Gastrocnemius medialis (tissue), 4 donors: ENCODE results near the gene SIM1. TPM values are rescaled to one million over a fixed set of nuclear protein-coding genes. Genes with fewer than 3 reads are reported as not detected.

ENCODE experiments used
- ATAC-seq, 2 donors: fragments of 150-250 bp; one replicate each; pipeline ENCODE4 v1.9.1; 2016
- DNase-seq, 2 donors: peaks; one replicate each; pipeline ENCODE4 v3.0.0-alpha.2; 2019
- H3K27ac ChIP-seq, 4 donors: fragments of 200-600 bp; sonication (generic); 1 replicate in 1 of 4; 2 replicates in 3 of 4; pipeline ENCODE4 v1.5.1; 2016 to 2018; ENCODE audit warnings: mild to moderate bottlenecking in 2 of 4, moderate library complexity in 1 of 4
- H3K27me3 ChIP-seq, 3 donors: fragments of 200-600 bp; sonication (generic) in 2 of 3; 1 replicate in 1 of 3; 2 replicates in 2 of 3; pipeline versions ENCODE4 v1.5.1 to v1.6.0; 2016 to 2019; ENCODE audit warnings: mild to moderate bottlenecking in 1 of 3, moderate library complexity in 1 of 3
- H3K36me3 ChIP-seq, 2 donors: fragments of 200-600 bp; sonication (generic) in 1 of 2; one replicate each; pipeline ENCODE4 v1.5.1; 2017 to 2018
- H3K4me1 ChIP-seq, 2 donors: fragments of 200-600 bp; sonication (generic) in 1 of 2; one replicate each; pipeline ENCODE4 v1.5.1; 2016 to 2017; ENCODE audit warnings: mild to moderate bottlenecking in 2 of 2
- H3K4me3 ChIP-seq, 4 donors: fragments of 200-600 bp; sonication (generic) in 3 of 4; 1 replicate in 1 of 4; 2 replicates in 3 of 4; pipeline ENCODE4 v1.5.1; 2016 to 2019; ENCODE audit warnings: mild to moderate bottlenecking in 2 of 4
- H3K9me3 ChIP-seq, 3 donors: fragments of 200-600 bp; sonication (generic) in 2 of 3; 1 replicate in 1 of 3; 2 replicates in 2 of 3; pipeline ENCODE4 v1.5.1; 2016 to 2019
- POLR2A ChIP-seq, 2 donors: fragments of 450-650 bp; IDR thresholded peaks; one replicate each; pipeline ENCODE4 v1.6.1; 2017; ENCODE audit warnings: antibody characterized with exemption in 2 of 2, mild to moderate bottlenecking in 2 of 2, moderate library complexity in 2 of 2
- in situ Hi-C, 4 donors: fragments of 200-750 bp; cut with MboI; loops; one replicate each; pipeline versions ENCODE4 v1.15.0 to v1.8.0; 2017; ENCODE audit warnings: low sequenced_read_pairs in 4 of 4
- intact Hi-C: fragments of 100-400 bp; cut with DNase I; formaldehyde crosslinking; loops from one replicate; pipeline ENCODE4 v1.15.1; 2023; ENCODE audit warnings: low total_unique reads
- total RNA-seq, 4 donors: library from RNA; depleted of rRNA; stranded (reverse); fragments of >200 nt; gene quantifications; one replicate each; pipeline versions ENCODE4 v1.1.0 to v1.2.3, GENCODE V29; 2016
- TF ChIP-seq, protein P1 (sequence below), 5 experiments: fragments of 450-650 bp in 3 of 5; fragments of 200-600 bp in 2 of 5; sonication (generic) in 2 of 5; IDR thresholded peaks in 4 of 5; conservative IDR thresholded peaks in 1 of 5; 1 replicate in 4 of 5; 2 replicates in 1 of 5; pipeline ENCODE4 v1.5.1; 2016 to 2019; ENCODE audit warnings: antibody characterized with exemption in 5 of 5, mild to moderate bottlenecking in 3 of 5, moderate library complexity in 3 of 5

Gene SIM1
- total RNA-seq, 4 donors from 2014 or later = 0.19 to 1.8 (median 0.88) TPM

DNA sequence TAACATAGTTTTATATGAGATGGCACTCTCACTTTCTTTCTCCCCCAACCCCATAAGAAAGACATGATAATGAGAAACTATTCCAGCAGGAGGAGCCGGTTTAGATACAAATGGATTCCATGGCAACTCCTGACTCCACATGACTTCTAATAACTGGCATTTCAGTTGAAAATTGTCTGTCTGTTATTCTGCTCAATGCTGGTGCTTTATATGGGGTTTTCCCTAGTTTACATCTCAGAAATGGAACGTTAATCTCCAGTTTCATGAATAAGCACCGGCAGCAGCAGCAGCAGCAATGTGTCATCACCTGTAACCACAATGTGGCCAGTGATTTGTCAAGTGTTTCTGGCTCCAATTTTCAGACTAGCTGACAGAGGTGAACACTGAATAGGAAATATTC lies 8.0 kb upstream of the SIM1 start:
- Histone ChIP-seq H3K4me3 (no peak overlapping the region), H3K27ac (no peak overlapping the region), H3K36me3 (no peaks in the 10 kb centered on the region), H3K4me1 (no peaks in the 10 kb centered on the region), H3K27me3 (peaks cover 15 to 28% (median 21%) of the 10 kb centered on the region in 3 donors), H3K9me3 (no peaks in the 10 kb centered on the region)
- in situ Hi-C loops (loop anchor here in 2 of 4 donors (10.0 kb wide), 2 partner anchors 358 to 468 kb away; no protein-coding TSS in a partner anchor), intact Hi-C loops (no loop called here)
- DNase-seq = no peak
- TF ChIP-seq, protein P1, sequence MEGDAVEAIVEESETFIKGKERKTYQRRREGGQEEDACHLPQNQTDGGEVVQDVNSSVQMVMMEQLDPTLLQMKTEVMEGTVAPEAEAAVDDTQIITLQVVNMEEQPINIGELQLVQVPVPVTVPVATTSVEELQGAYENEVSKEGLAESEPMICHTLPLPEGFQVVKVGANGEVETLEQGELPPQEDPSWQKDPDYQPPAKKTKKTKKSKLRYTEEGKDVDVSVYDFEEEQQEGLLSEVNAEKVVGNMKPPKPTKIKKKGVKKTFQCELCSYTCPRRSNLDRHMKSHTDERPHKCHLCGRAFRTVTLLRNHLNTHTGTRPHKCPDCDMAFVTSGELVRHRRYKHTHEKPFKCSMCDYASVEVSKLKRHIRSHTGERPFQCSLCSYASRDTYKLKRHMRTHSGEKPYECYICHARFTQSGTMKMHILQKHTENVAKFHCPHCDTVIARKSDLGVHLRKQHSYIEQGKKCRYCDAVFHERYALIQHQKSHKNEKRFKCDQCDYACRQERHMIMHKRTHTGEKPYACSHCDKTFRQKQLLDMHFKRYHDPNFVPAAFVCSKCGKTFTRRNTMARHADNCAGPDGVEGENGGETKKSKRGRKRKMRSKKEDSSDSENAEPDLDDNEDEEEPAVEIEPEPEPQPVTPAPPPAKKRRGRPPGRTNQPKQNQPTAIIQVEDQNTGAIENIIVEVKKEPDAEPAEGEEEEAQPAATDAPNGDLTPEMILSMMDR (IDR thresholded peaks at IDR 0.05 in 4 of 5, conservative IDR thresholded peaks at IDR 0.05 in 1 of 5) = no peak
- TF ChIP-seq POLR2A (IDR thresholded peaks at IDR 0.05) = no peak
- ATAC-seq = no peak

DNA sequence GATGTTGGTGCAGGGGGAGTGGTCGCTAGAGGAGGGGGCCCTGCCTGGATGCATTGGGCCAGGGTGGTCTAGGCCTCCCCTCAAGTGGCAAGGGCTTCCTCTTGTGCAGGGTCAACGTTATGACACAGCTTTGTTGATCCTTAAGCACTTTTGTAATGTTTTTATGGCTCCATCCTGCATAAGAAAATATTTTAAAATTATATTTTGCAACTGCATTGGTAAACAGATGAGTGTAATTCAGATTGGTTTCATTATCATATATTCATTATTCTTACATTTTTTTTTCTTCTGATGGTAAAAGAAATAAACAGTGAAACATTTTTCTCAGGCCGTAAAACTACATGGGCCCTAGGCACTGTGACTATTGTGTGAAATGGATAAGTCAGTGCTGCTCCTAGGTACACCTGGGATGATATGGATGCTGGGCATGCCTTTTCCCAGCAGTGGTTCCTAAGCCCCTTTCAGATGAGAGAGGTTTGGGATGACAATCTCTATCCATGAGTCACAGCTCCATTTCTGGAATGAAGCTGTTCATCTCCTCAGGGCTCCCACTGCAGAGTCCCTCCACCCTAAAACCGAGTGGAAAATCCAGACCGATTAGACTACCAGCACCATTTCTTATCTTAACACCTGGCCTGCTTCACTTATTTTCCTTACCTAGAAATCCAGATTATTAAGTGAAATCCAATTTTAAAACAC lies 5.8 kb upstream of the SIM1 start:
- intact Hi-C loops = no loop called here
- no peak overlapping the region for H3K27ac ChIP-seq
- DNase-seq = no peak
- H3K36me3 ChIP-seq = no peaks in the 10 kb centered on the region
- no peaks in the 10 kb centered on the region for H3K9me3 ChIP-seq
- no peak overlapping the region for H3K4me3 ChIP-seq
- ATAC-seq = no peak
- in situ Hi-C loops = loop anchor here in 2 of 4 donors (10.0 kb wide), 2 partner anchors 356 to 466 kb away; no protein-coding TSS in a partner anchor
- no peaks in the 10 kb centered on the region for H3K4me1 ChIP-seq
- TF ChIP-seq POLR2A (IDR thresholded peaks at IDR 0.05) = no peak
- TF ChIP-seq, protein P1 (IDR thresholded peaks at IDR 0.05 in 4 of 5, conservative IDR thresholded peaks at IDR 0.05 in 1 of 5) = no peak
- H3K27me3 ChIP-seq = peaks cover 36 to 49% (median 39%) of the 10 kb centered on the region in 3 donors

DNA sequence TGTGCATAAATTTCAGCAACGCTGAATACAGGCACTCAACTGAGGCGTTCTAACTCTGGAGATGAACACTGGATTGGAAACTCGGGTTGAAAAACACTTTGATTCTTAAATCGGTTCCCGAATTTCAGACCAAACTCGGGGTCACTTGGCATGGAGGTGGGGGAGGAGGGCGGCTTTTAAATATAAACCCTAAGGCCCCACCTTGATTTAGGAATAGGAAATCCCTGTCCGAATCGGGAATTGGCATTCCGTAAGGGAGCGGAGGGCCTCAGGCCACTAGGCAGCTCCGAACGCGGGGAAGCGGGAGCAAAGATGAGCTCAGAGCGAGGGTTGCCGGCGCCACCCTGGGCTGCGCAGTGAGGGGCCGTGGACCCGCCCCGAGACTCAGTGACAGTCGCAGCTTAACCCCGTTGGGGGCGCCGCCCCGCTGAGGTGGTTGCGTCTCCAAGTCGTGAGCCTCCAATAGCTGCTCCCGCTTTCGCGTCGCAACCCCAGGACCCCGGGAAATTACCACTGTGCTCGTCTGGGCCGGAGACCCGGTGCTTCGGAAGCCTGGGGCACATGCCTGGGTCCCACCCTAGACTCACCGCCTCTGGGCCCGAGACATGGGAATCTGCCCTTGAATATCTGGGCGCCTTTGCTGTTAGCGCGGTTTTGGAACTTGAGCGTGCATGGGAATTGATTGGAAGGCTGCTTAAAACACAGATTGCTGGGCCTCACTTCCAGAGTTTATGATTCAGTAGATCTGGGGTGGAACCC lies 4.6 kb upstream of the SIM1 start:
- TF ChIP-seq POLR2A (IDR thresholded peaks at IDR 0.05) = no peak
- TF ChIP-seq, protein P1 (IDR thresholded peaks at IDR 0.05 in 4 of 5, conservative IDR thresholded peaks at IDR 0.05 in 1 of 5) = no peak
- intact Hi-C loops (no loop called here), in situ Hi-C loops (no loop called here)
- H3K4me1 ChIP-seq = peaks cover 5 to 6% of the 10 kb centered on the region in 2 donors
- no peak overlapping the region for H3K4me3 ChIP-seq
- peaks cover 48 to 62% (median 52%) of the 10 kb centered on the region in 3 donors for H3K27me3 ChIP-seq
- ATAC-seq = no peak
- H3K27ac ChIP-seq = no peak overlapping the region
- no peak for DNase-seq
- H3K9me3 ChIP-seq = no peaks in the 10 kb centered on the region
- H3K36me3 ChIP-seq = no peaks in the 10 kb centered on the region

DNA sequence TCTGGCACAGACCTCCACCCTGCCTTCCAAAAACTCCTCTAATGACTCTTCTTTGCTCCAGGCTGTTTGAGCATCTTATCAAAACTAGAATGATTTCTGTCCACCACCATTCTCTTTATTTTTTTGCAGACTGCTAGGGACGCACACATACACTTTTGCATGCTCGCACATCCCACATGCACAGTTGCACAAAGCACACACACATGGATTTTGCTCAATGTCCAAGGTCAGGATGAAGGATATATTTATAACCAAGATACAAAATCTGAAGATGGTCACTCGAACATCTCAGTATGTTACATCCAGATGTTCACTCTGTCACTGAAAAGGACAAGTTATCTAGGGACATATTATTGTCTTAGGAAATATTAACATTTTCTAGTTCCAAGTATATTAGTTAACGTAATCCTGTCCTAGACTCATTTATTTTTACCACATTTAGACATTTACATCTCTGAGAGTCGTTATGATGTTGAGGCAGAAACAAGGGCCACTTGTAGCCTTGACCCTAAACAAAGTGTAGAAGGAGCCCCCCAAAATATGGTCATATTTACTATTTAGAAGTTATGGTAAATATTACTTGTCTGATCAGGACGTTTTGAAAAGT lies 3.4 kb upstream of the SIM1 start:
- H3K9me3 ChIP-seq = no peaks in the 10 kb centered on the region
- H3K27me3 ChIP-seq = peaks cover 60 to 74% (median 64%) of the 10 kb centered on the region in 3 donors
- intact Hi-C loops (no loop called here), in situ Hi-C loops (no loop called here)
- H3K36me3 ChIP-seq = no peaks in the 10 kb centered on the region
- H3K27ac ChIP-seq = no peak overlapping the region
- no peak for ATAC-seq
- no peak for DNase-seq
- peaks cover 6 to 10% of the 10 kb centered on the region in 2 donors for H3K4me1 ChIP-seq
- no peak overlapping the region for H3K4me3 ChIP-seq
- TF ChIP-seq, protein P1 (IDR thresholded peaks at IDR 0.05 in 4 of 5, conservative IDR thresholded peaks at IDR 0.05 in 1 of 5) = no peak
- TF ChIP-seq POLR2A (IDR thresholded peaks at IDR 0.05) = no peak
